T-helper 1 cell treated with Interleukin-12 subunit alpha and Interleukin-12 subunit beta and Interleukin-4 antibody, amounts not matched to agents 30 μg/mL and 1 μg/mL, for 36 hours (primary cell): ENCODE data around the gene FOXE3.

Source experiments
- H3K27ac Mint-ChIP-seq: one replicate; pipeline ENCODE4 v1.8.0; 2021; ENCODE audit warnings: mild to moderate bottlenecking, mixed read lengths
- H3K27me3 Mint-ChIP-seq: one replicate; pipeline ENCODE4 v1.8.0; 2021; ENCODE audit warnings: low read depth, mixed read lengths
- H3K36me3 Mint-ChIP-seq: one replicate; pipeline ENCODE4 v1.8.0; 2021; ENCODE audit warnings: low read depth, mixed read lengths
- H3K4me1 Mint-ChIP-seq: one replicate; pipeline ENCODE4 v1.8.0; 2021; ENCODE audit warnings: low read depth, mixed read lengths
- H3K4me3 Mint-ChIP-seq: one replicate; pipeline ENCODE4 v1.8.0; 2021; ENCODE audit warnings: mild to moderate bottlenecking, moderate library complexity, mixed read lengths
- H3K9me3 Mint-ChIP-seq: one replicate; pipeline ENCODE4 v1.8.0; 2021; ENCODE audit warnings: mixed read lengths

FOXE3 gene

DNA sequence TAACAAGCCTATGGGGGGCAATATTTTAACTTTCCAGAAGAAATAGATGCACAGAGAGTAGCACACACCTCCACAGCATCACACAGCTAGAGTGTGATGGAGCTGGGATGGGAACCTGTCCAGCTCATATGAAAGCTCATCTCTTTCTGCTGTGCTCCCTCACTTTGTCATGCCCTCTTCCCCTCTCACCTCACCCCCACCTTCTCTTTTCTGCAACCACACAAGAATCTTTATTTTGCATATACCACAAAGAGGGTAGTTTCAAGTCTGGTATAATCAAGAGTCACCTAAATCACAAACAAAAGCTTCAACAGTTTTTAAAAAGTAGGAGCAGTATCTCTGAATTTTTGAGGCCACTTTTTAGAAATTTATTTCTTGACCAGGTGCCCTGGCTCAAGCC lies 44.4 kb downstream of the FOXE3 start:
- Mint-ChIP-seq H3K27ac (no peak overlapping the region), H3K36me3 (no peaks in the 10 kb centered on the region), H3K4me3 (no peak overlapping the region), H3K4me1 (no peaks in the 10 kb centered on the region), H3K9me3 (no peaks in the 10 kb centered on the region), H3K27me3 (peaks cover 45% of the 10 kb centered on the region)

GRCh38 chr1:47465605-47466004 lies 49.5 kb downstream of the FOXE3 start:
- Mint-ChIP-seq H3K9me3 (no peaks in the 10 kb centered on the region), H3K36me3 (no peaks in the 10 kb centered on the region), H3K27me3 (peaks cover 33% of the 10 kb centered on the region), H3K27ac (no peak overlapping the region), H3K4me1 (no peaks in the 10 kb centered on the region), H3K4me3 (no peak overlapping the region)
